NCI-H2107 treated with DMSO at 0.1 percent for 48 hours (cell line): Measurements from ENCODE around the gene MORC3.
A peak's percentile ranks its signal among the peaks of the same experiment; 100 is the strongest.
"Not testable (repeated sequence)": the region's sequence is repeated elsewhere in the genome, so short reads cannot be mapped to it uniquely, and the experiment has no call there.

Experiments used
- DNase-seq: peaks from one replicate; lab custom pipeline; 2025; ENCODE audit not compliant: unreplicated experiment; lab: John Stamatoyannopoulos, UW

Gene MORC3

DNA sequence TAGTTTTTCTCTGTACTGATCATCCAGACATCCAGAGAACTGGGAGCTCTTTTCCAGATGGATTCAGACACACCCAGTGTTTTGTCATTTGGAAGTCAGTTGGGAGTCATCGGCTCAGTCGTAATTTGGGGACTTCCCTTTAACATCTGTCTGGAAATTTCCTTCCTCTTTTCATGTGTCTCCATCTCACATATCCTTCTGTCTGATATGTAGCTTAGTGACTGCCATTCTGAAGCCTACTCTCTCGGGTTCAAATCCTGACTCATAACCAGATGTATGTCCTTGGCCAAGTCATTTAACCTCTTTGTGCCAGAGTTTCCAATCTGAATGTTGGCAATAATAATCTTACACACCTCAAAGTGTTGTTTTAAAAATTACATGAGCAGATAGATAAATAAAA, 3.0 kb downstream of the MORC3 start:
- no peak for DNase-seq

DNA sequence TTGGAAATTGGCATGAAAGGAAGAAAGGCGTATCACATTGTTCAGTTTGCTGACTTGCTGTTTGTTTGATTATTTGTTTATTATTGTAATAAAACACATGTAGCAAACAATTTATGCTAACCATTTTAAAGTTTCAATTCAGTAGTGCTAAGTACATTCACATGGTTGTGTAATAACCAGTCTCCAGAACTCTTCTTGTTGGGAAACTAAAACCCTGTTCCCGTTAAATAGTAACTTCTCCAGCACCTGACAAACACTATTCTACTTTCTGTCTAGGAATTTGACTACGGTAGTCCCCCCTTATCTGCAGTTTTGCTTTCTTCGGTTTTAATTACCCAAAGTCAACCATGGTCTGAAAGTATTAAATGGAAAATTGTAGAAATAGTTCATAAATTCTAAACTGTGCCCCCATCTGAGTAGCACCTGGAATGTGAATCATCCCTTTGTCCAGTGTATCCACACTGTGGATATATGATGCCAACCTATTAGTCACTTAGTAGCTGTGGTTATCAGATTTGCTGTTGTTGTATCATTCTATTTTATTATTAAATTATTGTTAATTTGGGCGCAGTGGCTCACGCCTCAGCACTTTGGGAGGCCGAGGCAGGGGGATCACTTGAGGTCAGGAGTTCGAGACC, 5.5 kb downstream of the MORC3 start:
- DNase-seq, result no peak

DNA sequence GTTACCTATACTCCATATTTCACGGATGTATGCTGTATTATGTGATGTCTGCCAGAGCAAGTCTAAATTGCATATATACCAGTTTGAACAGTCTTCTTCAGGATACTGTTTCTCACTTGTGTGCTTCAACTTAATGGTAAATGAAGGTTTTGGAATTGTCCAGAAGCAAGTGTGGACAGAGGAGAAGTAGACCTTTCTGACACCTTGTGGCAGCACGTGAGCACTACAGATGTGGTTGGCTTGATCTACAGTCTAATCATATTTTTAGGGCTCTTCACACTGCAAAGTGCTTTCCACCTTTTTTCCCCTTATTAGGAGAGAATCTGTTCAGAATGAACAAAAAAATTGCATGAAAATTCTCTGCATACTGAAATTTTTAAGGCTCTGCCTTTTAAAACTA, 10.9 kb downstream of the MORC3 start:
- DNase-seq, result peak; percentile 52

DNA sequence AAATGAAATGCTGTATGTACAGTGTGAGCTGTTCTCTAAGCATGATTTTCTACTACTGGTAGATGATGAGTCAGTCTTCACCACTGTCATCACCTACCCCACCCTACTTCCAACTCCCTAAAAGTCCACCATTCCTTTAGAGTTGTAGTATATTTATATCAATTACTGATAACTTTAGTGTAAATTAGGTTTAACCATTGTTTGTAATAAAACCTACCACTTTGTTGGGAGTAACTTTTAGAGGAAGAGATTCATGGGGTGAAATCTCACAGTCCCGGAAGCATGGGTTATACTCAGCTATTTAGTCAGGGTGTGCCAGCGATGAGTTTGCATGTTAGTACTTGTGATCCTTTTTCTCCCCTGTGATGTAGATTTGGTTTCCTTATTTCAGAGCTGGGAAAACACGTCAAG, 17.1 kb downstream of the MORC3 start:
- no peak for DNase-seq

DNA sequence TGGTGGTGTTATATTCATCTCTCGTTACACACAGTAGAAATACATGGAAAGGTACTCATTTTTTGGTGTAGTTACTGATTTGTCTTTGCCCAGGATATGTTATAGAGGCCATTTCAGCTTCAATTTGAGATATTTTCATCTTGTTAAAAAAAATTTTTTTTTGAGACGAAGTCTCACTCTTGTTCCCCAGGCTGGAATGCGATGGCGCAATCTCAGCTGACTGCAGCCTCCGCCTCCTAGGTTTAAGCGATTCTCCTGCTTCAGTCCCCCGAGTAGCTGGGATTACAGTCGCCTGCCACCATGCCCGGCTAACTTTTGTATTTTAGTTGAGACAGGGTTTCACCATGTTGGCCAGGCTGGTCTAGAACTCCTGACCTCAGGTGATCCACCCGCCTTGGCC, 19.0 kb downstream of the MORC3 start:
- no peak for DNase-seq

DNA sequence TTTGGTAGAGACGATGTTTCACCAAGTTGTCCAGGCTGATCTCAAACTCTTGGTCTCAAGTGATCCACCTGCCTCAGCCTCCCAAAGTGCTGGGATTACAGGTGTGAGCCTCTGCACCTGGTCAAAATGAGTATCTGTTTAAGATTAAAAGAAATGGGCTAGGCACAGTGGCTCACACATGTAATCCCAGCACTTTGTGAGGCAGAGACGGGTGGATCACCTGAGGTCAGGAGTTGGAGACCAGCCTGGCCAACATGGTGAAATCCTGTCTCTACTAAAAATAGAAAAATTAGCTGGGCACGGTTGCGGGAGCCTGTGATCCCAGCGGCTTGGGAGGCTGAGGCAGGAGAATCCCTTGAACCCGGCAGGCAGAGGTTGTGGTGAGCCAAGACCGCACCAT, 22.6 kb downstream of the MORC3 start:
- DNase-seq, result not testable (repeated sequence)

DNA sequence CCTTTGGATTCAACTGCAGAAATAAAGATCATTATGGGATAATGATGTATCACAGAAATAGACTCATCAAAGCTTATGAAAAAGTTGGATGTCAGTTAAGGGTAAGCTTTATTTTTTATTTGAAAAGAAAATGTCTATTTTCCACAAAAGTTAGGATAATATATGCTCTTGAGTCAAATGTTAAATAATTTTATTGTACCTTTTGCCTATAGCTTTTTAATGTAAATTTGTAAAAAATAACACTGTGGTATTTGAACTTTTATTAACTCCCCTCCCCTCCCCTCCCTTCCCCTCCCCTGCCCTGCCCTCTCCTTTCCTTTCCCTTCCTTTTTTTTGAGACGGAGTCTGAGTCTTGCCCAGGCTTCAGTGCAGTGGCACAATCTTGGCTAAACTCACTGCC, 24.9 kb downstream of the MORC3 start:
- DNase-seq, result no peak

DNA sequence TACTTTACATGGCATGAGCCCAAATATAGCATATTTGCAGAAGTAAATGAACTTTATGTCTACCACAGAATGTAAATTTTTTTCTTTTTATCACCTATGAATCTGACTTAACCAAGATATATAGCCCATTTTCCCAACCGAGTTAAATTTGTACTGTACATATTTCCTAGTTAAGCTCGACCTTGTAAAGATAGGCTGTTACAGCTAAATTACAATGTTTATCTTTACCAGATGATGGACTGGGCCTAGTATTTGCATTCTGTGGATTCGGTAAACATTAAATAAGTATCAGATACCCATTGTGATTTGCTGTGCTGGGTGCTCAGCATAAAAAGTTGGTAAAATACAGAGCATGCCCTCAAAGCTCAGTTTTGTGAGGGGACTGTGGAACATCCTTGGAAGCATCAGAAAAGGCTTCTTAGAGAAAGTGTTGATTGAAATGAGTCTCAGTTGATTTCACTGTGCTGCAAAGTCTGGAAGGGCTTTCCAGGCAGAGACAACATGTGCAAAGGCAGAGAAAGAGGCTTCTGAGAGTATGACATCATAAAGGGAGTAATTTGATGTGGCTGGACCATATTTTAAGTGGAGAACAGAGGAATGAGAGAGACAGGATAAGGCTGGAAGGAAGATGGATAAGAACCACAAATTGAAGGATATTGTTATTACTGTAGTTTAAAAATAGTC, 27.4 kb downstream of the MORC3 start:
- no peak for DNase-seq

DNA sequence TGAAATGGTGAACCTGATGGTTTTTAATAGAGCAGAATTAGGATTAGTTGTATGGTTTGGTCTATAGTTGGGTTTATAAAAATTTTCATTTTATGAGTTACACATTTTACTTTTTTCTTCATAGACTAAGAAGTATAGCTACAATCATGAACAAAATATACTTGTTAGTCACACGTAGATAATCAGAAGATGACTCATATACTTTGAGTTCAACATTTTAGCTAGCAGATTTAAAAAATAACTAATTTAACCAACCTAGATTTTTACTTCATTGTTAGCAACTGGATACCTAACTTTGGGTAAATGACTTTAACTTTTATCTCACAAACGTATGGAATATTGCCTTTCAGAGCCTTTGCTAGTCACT, 27.9 kb downstream of the MORC3 start:
- DNase-seq, result no peak

DNA sequence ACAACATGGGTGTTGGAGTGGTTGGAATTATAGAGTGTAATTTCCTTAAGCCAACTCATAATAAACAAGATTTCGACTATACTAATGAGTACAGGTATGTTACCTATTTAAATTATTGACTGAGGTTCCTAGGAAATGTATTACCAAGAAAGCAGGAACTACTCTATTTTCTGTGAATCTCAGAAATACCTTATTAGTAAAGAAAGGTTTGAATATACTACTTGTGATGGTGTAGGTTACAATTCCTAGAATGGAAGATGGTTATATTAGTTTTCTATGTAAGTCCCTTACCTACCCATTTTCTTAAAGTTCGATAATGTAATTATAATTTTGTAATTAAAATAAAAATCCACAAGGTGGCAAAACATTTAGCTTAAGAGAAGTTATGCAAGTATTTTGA, 29.3 kb downstream of the MORC3 start:
- DNase-seq, result no peak

DNA sequence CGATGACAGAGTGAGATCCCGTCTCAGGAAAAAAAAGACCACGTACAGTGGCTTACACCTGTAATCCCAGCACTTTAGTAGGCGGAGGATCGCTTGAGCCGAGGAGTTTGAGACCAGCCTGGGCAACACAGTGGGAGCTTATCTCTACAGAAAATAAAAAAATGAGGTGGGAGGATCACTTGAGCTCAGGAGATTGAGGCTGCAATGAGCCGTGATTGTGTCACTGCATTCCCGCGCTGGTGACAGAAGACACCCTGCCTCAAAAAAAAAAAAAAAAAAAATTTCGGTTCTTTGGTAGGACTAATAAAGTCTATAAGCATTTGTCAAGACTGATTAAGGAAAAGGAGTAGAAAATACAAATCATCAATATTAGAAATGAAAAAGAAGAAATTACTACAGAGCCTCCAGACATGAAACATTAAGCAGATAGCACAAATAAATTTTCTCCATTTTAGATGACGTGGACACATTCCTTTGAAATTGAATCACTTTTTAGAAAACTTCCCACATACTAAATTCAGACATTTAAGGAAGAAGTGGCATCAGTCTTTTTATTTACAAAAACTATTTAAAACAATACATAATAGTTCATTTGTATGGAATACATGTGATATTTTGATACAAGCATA, 30.4 kb downstream of the MORC3 start:
- no peak for DNase-seq

DNA sequence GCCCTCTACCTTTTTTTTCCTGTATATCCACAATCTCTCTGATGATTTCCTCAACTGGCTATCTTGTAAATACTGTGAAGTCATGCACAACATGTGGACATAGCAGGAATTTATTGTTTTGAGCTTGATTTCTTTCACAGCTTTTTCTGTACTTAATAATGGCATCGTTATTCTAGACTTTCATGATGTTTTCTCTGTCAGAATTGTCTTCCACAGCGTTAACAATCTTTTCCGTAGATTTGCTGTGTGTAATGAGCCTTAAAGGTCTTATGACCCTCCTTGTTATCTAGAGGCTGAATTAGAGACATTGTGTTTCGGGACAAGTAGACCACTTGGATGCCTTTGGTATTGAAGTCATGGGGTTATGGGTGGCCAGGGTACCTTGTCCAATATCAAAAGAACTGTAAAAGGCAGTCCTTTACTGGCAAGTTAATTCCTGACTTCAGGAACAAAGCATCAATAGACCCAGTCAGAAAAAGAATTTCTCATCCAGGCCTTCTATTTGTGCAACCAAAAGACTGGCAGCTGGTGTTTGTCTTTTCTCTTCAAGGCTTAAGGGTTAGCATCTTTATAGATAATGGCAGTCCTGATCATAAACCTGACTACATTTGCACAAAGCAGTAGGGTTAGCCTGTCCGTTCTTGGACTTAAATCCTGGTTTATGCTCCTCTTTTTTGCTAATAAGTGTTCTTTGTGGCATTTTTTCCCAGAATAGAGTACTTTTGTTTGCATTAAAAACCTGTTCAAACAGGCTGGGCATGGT, 35.1 kb downstream of the MORC3 start:
- no peak for DNase-seq

DNA sequence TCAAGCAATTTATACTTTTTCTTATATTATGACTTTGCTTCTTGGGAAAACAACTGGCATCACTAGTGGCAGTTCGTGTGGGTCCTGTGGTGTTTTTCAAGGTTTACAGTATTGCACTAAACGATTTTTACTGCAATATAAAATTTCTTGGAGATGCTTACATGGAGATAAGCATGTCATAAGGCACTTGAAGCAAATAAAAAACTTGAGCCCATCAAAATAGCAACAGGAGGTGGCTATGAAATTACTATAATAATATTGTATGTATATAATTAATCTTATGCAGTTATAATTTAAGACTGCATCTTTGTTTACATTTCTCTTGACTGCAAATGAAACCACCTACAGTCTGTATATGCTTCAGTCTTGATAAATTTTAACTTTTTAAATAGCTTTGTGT, 35.9 kb downstream of the MORC3 start:
- DNase-seq, result no peak

DNA sequence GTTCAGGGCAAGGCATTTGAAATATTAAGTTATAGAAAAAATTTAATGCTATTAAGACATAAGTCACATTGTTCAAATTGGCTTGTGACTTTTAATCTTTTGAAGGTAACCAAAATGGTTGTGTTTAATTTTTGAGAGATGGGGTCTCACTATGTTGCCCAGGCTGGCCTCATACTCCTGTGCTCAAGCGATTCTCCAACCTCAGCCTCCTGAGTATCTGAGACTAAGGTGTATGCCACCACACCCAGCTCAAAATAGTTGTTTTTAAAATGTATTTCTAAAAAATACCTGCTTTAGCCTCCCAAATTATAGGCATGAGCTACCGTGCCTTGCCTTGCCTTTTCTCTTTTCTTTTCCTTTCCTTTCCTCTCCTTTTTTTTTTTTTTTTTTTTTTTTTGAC, 39.2 kb downstream of the MORC3 start:
- no peak for DNase-seq

DNA sequence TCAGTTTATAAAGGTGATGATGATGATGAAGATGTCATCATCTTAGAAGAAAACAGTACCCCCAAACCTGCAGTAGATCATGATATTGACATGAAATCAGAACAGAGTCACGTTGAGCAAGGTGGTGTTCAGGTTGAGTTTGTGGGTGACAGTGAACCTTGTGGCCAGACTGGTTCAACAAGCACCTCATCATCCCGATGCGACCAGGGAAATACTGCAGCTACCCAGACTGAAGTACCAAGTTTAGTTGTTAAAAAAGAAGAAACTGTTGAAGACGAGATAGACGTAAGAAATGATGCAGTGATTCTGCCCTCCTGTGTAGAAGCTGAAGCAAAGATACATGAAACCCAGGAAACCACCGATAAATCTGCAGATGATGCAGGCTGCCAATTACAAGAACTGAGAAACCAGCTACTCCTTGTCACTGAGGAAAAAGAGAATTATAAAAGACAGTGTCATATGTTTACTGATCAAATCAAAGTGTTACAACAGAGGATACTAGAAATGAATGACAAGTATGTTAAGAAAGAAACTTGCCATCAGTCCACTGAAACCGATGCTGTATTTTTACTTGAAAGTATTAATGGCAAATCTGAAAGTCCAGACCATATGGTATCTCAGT, 49.2 kb downstream of the MORC3 start:
- DNase-seq, result no peak

DNA sequence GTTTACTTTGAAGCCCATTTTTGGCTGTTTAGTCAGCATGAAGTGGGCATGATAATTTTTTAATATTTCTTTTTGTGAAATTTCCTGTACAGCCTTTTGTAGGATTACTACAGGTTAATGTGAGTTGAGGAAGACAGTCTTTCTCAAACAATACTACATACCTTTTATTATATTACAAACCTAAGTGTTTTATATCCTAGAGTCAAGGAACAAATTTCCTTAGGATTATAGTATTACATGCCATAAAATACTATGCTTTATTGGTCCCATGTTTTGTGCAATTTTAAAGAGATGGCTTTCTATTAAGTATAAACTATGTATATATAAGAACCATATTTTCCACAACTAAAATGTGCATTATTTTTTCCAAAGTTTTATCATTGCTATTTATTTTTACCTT, 56.0 kb downstream of the MORC3 start:
- no peak for DNase-seq

DNA sequence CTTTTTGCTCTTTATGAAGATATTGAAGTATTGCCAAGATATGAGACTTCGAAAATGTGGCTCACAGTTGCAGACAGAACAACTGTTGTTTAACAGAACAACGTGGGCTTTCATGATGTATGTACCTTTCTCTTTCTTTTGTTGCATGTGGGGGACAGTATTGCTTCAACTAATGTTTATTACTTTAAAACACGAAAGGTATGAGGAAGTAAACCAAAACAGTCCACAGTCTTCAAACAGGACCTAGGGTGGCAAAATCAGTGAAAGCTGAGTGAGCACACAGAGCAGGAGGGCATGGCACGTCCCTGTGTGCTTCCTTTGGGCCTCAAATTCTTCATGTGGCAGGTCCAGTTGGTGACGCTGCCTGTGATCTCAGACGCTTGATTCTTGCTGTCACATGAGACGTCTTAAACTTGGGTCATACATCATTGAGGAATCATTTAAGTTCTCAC, 57.4 kb downstream of the MORC3 start:
- no peak for DNase-seq

DNA sequence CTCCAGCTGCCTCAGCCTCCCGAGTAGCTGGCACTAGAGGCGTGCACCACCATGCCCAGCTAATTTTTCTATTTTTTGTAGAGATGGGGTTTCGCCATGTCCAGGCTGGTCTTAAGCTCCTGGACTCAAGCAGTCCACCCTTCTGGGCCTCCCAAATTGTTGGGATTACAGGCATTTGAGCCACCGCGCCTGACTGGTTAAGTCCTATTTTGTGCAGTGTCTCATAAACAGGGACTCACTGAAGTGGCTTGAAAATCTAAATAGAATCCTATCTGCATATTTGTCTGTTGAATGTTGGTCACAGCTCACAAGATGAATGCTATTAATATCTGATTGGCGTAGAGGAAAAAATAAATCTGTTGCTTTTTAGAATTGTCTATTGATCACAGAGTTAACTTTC, 59.3 kb downstream of the MORC3 start:
- DNase-seq, result no peak

DNA sequence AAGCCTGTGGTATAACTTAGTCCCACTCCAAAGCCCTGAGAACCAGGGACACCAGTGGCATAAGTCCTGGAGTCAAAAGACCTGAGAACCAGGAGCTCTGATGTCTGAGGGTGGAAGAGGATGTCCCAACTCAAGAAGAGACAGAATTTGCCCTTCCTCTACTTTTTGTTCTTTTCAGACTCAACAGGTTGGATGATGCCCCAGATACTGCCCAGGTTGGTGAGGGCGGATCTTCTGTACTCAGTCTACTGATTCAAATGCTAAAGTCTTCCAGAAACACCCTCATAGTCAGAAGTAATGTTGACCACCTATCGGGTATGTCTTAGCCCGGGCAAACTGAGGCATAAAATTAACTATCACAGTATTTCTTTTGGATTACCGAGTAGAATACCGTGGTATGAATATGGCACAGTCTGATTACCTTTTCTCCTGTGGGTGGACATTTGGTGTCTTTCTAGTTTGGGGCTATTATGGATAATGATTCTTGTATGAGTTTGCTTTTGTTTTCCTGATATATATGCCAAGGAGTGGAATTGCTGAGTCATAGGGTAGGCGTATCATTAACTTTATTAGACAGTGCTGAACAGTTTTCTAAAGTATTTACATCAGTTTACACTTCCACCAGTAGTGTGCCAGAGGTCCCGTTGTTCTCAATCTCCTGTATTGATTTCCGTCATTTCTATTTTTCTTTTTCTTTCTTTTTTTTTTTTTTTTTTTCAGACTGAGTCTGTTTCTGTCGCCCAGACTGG, 62.0 kb downstream of the MORC3 start:
- DNase-seq, result no peak

DNA sequence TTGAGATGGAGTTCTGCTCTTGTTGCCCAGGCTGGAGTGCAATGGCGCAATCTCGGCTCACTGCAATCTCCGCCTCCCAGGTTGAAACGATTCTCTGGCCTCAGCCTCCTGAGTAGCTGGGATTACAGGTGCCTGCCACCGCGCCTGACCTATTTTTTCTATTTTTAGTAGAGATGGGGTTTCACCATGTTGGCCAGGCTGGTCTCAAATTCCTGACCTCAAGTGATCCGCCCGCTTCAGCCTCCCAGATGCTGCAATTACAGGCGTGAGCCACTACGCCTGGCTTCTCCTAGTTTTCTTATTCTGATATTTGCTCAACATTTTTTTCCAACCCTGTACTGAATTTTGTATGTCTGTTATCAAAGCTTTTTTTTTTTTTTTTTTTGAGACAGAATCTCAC, 62.7 kb downstream of the MORC3 start:
- DNase-seq, result not testable (repeated sequence)

DNA sequence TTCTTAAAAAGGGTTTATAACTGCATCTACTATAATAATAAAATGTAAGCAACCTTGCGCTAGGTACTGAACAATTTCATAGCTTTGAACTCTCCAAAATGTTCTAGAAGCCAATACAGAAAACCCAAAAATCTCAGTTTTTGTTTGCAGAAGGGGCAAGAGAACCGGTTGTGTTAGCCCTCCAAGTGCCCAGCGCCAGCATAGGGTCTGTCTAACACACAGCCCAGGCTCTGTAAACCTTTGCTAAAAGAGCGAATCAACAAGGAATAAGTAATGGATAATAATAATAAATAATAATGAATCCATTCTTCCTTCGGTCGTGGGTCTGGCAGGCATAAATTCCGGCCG, 64.9 kb downstream of the MORC3 start:
- DNase-seq, result no peak
